NB4 (cell line): ENCODE measurements around the gene LNPEP.

Experiments
- POLR2A ChIP-seq: IDR thresholded peaks from 2 replicates; pipeline ENCODE4 v1.6.1; 2011; ENCODE audit warnings: mild to moderate bottlenecking; ENCODE audit not compliant: insufficient read length; ENCODE audit errors: extremely low read depth
- TF ChIP-seq, protein P1 (sequence below): IDR thresholded peaks from one replicate; pipeline ENCODE4 v1.5.1; 2012; ENCODE audit warnings: low read depth, low read length
- TF ChIP-seq, protein P2 (sequence below): IDR thresholded peaks from 2 replicates; pipeline ENCODE4 v1.6.1; 2011; ENCODE audit warnings: low read depth, low read length

- TF ChIP-seq, protein P1, sequence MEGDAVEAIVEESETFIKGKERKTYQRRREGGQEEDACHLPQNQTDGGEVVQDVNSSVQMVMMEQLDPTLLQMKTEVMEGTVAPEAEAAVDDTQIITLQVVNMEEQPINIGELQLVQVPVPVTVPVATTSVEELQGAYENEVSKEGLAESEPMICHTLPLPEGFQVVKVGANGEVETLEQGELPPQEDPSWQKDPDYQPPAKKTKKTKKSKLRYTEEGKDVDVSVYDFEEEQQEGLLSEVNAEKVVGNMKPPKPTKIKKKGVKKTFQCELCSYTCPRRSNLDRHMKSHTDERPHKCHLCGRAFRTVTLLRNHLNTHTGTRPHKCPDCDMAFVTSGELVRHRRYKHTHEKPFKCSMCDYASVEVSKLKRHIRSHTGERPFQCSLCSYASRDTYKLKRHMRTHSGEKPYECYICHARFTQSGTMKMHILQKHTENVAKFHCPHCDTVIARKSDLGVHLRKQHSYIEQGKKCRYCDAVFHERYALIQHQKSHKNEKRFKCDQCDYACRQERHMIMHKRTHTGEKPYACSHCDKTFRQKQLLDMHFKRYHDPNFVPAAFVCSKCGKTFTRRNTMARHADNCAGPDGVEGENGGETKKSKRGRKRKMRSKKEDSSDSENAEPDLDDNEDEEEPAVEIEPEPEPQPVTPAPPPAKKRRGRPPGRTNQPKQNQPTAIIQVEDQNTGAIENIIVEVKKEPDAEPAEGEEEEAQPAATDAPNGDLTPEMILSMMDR = no peak
- no peak for TF ChIP-seq POLR2A
- TF ChIP-seq, protein P2, sequence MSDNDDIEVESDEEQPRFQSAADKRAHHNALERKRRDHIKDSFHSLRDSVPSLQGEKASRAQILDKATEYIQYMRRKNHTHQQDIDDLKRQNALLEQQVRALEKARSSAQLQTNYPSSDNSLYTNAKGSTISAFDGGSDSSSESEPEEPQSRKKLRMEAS = no peak
These were observed 59.5 kb downstream of the LNPEP start for GRCh38 chr5:96995419-96995818.
